ENCODE results near the gene ZNF333.

- TF ChIP-seq POLR2AphosphoS5 (IDR thresholded peaks at IDR 0.05; ENCODE audit: insufficient read depth, low read depth, low read length) (no peak), CTCF (IDR thresholded peaks at IDR 0.05; ENCODE audit: extremely low read depth in 1 of 2, insufficient read depth in 1 of 2, low read depth in 1 of 2, low read length in 2 of 2) (no peak)
- TF ChIP-seq, protein P1, sequence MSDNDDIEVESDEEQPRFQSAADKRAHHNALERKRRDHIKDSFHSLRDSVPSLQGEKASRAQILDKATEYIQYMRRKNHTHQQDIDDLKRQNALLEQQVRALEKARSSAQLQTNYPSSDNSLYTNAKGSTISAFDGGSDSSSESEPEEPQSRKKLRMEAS (IDR thresholded peaks at IDR 0.05; ENCODE audit: insufficient read depth, insufficient read length): no peak
Measured at GRCh38 chr19:14770944-14771839, 81.3 kb downstream of the ZNF333 start.
